GM04503 (cell line): ENCODE data around the gene SOBP.
"Not testable (repeated sequence)": the region's sequence is repeated elsewhere in the genome, so short reads cannot be mapped to it uniquely, and the experiment has no call there.

Experiments used
- DNase-seq: peaks from one replicate; pipeline ENCODE4 v3.0.0-alpha.2; 2012; ENCODE audit warnings: low read depth

The SOBP gene

GRCh38 chr6:107550906-107551305 lies 61.0 kb downstream of the SOBP start:
- no peak for DNase-seq

- not testable (repeated sequence) for DNase-seq
Measured at GRCh38 chr6:107553121-107553520, 63.2 kb downstream of the SOBP start.

- DNase-seq, result no peak
Measured at GRCh38 chr6:107554326-107554725, 64.4 kb downstream of the SOBP start.

GRCh38 chr6:107554918-107555317 lies 65.0 kb downstream of the SOBP start:
- DNase-seq, result no peak

GRCh38 chr6:107555449-107555848 lies 65.5 kb downstream of the SOBP start:
- no peak for DNase-seq

- DNase-seq, result no peak
Measured at GRCh38 chr6:107556082-107556481, 66.2 kb downstream of the SOBP start.

- DNase-seq, result no peak
Measured at GRCh38 chr6:107557698-107558097, 67.8 kb downstream of the SOBP start.

- DNase-seq, result no peak
Measured at GRCh38 chr6:107560657-107561056, 70.7 kb downstream of the SOBP start.

- no peak for DNase-seq
Measured at GRCh38 chr6:107561306-107561705, 71.4 kb downstream of the SOBP start.

- no peak for DNase-seq
Measured at GRCh38 chr6:107563694-107564588, 74.0 kb downstream of the SOBP start.

GRCh38 chr6:107564589-107564951 lies 74.7 kb downstream of the SOBP start:
- DNase-seq, result no peak

- DNase-seq, result no peak
Measured at GRCh38 chr6:107565165-107565723, 75.3 kb downstream of the SOBP start.

GRCh38 chr6:107567643-107568042 lies 77.7 kb downstream of the SOBP start:
- no peak for DNase-seq

- no peak for DNase-seq
Measured at GRCh38 chr6:107569473-107569872, 79.6 kb downstream of the SOBP start.

GRCh38 chr6:107571354-107571753 lies 81.4 kb downstream of the SOBP start:
- DNase-seq, result no peak

- no peak for DNase-seq
Measured at GRCh38 chr6:107572886-107573285, 83.0 kb downstream of the SOBP start.

- no peak for DNase-seq
Measured at GRCh38 chr6:107574856-107575255, 84.9 kb downstream of the SOBP start.

- no peak for DNase-seq
Measured at GRCh38 chr6:107576852-107577251, 86.9 kb downstream of the SOBP start.

- DNase-seq, result no peak
Measured at GRCh38 chr6:107578642-107579341, 88.9 kb downstream of the SOBP start.

- DNase-seq, result no peak
Measured at GRCh38 chr6:107579456-107580056, 89.6 kb downstream of the SOBP start.

GRCh38 chr6:107582086-107582485 lies 92.2 kb downstream of the SOBP start:
- no peak for DNase-seq

GRCh38 chr6:107584726-107585125 lies 94.8 kb downstream of the SOBP start:
- DNase-seq, result no peak
